Stimulated activated naive CD4-positive, alpha-beta T cell treated with Interleukin-2 at 50 U/mL for 16 hours (primary cell): ENCODE results near the gene WFDC1.
A peak's percentile ranks its signal among the peaks of the same experiment; 100 is the strongest.

Experiments used
- DNase-seq: peaks from one replicate; lab custom pipeline; 2025; lab: John Stamatoyannopoulos, UW

Gene WFDC1

GRCh38 chr16:84272740-84273320 is 21.8 kb upstream of the WFDC1 start:
- DNase-seq: no peak

DNA sequence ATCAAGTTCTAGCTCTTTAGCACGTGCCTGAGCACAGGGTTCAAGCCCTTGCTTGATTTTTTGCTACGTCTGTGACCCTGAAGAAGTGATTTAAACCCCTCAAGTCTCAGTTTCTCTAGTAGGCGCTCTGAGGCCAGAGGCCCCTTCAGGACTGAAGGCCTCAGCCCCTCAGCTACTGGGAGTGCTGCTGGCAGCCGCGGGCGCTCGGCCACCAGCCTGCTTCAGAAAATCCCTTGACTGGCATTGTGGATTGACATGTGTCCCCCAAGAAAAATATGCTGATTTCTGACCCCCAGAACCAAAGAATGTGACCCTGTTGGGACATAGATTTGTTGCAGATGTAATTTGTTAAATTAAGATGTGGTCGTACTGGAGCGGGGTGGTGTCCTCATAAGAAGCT is 20.2 kb upstream of the WFDC1 start:
- DNase-seq: no peak

DNA sequence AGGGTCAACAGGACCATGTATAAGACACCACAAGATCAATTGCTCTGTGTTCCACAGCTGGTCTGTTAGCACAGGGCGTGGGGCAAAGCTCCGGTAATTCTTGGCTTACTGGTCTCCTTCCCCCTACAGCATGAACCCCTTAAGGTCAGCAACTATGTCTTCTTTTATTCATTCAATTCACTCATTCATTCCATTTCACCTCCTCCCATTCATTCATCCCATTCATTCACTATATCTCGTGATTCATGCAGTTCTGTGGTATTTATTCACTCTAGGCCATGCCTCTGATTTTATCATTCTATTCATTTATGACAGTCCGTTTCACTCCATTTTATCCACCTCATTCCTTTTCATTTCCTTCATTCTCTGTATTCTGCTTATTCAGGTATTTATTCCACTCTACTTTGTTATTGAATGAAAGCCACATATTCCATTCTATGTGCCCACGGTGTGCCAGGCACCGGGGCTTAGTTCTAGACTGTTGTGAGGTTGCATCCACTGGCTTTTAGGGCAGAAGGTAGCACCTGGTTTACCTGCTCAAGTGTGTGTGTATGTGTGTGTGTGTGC is 19.0 kb upstream of the WFDC1 start:
- no peak for DNase-seq

- DNase-seq: peak; percentile 47
These were observed 17.3 kb upstream of the WFDC1 start for GRCh38 chr16:84277244-84277823.

DNA sequence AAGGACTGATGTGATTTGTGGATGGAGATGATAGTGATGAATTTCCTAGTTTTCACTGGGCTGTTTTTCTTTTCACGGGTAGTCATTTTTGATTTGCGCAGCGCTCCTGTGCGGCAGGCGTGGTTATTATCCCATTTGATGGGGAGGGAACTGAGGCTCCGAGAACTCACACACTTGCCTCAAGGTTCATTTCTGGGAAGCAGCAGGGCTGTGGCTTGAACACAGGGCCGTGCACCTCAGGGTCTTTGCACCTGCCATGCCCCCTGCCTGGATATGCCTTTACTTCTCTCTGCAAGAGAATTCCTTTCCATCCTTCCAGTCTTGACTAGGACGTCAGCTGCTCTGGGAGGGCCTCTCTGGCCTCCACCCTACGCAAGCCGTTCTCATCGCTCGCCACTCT is 16.3 kb upstream of the WFDC1 start:
- no peak for DNase-seq

DNA sequence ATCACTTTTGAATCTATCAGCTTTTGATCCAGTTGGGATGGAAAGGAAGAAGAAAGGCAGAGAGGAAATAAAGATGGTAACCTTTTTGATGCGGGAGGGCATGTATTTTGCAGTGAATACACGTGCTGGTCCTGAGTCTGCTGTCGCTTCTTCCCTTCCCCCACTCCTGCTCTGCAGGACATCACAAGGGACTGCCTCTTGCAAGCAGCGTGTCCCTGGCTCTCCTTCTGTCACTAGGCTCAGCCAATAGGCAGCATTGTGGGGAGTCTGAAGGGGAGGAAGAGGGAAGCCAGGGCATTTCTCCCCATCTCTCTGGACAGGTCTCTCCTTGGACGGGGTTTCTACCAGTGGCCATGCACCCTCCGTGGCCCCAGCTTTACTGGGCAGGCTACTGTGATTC is 15.7 kb upstream of the WFDC1 start:
- DNase-seq: no peak

- no peak for DNase-seq
These were observed 14.8 kb upstream of the WFDC1 start for GRCh38 chr16:84279881-84280280.

- DNase-seq: no peak
These were observed 13.6 kb upstream of the WFDC1 start for GRCh38 chr16:84281074-84281473.

GRCh38 chr16:84282533-84282932 is 12.1 kb upstream of the WFDC1 start:
- DNase-seq: no peak

DNA sequence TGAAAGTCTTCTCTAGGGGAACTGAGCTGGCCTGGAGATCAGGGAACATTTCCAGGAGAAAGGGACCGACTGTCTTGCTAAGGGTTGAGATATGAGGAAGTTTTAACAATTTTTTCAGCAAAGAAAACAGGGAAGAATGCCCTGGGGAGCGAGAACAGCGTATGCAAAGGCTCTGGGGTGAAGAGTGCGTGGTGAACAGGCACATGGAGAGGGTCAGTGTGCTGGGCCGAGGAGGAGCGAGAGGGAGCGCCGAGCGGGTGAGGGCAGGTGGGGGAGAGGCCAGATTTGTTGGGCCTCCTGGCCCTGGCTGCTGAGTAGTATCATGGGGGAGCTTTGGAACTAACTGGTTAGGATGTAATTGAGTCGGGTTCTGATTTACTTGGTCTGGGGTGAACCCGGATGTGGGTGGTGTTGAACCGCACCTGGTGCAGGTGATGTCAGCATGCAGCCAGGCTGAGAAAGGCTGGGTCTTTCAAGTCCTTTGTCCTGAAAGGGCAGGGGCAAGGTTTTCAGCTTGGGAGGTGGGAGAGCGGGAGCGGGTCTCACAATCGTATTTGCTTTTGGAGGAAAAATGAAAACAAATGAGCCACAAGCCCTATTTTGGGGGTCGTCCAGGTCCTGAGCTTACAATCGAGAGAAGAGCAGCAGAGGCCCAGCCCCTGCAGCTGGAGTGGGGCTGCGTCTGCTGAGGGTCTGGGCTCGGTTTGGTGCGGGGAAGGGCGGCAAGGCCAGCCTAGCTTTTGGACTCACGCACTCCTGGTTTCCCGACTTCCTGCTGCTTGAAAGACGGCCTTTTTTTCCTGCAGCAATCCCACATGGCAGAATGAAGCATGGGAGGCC is 11.1 kb upstream of the WFDC1 start:
- DNase-seq: no peak

DNA sequence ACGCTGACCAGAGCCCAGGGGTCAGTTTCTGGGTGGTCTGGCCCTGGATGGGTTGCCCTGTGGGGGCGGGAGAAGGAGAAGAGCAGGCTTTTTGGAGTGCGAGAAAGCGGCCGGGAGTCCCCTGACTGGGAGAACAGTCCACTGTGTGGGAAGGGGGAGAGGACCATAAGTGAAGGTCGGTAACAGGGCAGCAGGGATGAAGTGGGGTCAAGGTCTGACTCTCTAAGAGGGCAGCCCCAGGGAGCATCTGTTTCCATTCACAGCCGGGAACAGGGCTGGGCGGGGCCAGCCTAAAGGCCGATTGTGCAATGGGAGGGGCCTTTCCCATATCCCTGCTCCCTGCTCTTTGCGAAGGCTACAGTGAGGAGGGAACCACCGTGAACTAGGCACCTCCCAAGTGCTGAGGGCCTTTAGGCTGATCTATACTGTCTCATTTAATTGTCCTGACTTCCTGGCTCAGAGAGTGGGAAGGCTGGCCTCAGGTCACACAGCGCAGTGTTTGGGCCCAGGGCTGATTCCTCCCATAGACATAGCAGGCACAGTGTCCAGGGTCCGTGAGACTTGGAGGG is 10.4 kb upstream of the WFDC1 start:
- DNase-seq: no peak

- DNase-seq: no peak
These were observed 8.0 kb upstream of the WFDC1 start for GRCh38 chr16:84286578-84287240.

DNA sequence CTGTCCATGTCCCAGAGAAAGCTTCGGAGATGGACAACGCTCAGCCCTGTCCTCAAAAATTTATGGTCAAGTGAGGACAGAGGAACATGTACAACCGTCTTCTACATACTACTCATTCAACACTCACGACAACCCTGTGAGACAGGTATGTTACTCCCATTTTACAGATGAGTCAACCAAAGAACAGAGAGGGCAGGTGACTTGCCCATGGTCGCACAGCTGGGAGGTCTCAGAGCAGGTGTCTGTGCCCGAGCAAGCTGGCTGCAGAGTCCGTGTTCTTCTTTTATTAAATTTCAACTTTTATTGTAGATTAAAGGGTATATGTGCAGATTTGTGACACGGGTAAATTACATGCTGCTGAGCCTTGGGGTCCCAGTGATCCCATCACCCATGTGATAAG is 5.8 kb upstream of the WFDC1 start:
- no peak for DNase-seq

DNA sequence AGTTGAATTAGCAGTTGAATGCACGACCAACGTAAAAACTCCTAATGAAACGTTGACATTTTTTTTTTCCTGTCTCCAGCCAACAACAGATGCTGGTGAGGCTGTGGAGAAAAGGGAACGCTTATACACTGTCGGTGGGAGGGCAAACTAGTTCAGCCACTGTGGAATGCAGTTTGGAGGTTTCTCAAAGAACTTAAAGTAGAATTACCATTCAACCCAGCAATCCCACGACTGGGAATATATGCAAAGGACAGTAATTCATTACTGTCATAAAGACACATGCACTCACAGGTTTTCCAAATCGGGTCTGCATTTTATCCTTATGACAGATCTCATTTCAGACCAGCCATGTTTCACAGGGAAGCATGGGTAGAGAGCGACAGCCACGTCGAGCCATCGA is 3.5 kb upstream of the WFDC1 start:
- DNase-seq: no peak

DNA sequence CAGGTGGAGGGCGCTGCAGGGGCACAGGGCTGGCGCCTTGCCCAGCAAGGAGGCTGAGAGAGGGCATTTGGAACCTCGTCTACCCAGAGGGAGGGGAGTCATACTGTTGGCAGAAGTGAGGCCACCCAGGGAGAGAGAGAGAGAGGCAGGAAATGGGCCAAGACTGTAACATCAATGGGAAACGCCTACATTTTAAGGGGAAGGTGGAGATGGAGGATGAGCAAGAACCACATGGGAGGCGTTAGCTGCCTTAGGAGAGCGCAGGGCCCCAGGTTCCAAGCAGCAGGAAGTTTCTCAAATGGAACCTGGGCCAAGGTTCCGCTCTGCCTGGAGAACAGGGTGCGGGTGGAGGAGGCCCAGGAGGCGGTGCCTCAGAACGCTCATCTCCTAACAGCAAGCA is 2.7 kb upstream of the WFDC1 start:
- no peak for DNase-seq

DNA sequence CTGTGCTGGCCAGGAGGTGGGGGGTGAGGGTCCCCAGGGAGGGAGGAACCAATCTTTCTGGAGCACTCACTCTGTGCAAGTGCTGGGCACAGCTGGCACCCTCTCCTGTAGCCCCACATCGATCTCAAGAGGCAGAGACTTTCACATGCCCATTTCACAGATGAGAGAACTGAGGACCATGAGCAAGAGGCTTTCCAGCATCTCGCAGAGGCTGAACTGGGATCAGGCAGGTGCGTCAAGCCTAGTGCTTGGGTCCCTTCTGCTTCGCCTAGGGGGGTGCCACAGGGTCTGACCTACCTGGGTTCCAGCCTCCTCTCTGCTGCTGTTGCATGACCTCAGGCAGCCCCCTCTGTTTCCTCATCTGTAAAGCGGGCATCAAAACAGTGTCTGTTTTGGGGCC is 1.3 kb upstream of the WFDC1 start:
- DNase-seq: no peak

DNA sequence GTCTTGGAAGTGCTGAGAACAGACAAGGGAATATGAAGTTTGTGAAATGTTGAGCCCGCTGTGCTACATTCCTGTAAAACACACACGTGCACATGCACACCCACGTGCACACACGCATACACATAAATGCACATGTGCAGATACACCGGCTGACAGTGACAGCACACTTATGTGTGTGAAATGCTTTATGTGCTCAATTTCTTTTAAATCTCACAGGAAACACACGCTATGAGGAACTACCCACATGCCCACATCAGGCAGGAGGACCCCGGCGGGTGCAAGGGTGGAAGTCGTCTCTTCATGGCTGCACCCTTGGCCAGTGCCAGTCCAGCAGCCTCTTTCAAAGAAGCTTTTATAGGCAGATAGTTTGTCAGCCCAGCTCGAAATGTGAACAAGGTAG is 561 bp upstream of the WFDC1 start:
- no peak for DNase-seq

DNA sequence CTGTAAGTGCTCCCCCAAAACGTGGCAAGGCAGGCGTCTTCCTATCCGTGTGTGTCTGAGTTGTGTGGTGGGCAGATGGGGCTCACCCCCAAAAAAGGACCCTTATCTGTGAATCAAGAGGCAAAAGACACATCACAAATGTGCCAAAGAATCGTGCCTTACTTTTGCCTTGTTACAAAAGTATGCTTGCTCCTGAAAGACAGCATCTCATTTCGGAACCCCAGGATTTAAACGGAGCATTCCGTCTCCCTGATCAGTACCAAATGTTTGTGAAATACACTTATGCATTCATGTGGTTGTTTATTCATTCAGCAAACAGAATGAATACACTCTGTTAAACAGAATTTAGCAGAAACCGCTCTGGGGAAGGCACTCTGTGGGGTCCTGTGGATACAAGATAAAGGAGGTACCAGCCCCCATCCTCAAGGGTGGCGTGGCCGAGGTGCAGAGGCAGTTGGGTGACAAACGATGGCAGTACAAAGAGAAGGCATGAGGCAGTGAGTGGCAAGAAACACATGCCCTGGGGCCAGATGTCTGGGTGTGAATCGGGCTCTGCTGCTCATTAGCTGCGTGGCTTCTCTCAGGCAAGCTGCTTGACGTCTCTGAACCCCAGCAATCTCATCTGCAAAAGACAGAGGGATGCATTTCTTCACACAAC is 654 bp downstream of the WFDC1 start:
- DNase-seq: no peak

GRCh38 chr16:84298376-84298899 is 3.8 kb downstream of the WFDC1 start:
- no peak for DNase-seq

DNA sequence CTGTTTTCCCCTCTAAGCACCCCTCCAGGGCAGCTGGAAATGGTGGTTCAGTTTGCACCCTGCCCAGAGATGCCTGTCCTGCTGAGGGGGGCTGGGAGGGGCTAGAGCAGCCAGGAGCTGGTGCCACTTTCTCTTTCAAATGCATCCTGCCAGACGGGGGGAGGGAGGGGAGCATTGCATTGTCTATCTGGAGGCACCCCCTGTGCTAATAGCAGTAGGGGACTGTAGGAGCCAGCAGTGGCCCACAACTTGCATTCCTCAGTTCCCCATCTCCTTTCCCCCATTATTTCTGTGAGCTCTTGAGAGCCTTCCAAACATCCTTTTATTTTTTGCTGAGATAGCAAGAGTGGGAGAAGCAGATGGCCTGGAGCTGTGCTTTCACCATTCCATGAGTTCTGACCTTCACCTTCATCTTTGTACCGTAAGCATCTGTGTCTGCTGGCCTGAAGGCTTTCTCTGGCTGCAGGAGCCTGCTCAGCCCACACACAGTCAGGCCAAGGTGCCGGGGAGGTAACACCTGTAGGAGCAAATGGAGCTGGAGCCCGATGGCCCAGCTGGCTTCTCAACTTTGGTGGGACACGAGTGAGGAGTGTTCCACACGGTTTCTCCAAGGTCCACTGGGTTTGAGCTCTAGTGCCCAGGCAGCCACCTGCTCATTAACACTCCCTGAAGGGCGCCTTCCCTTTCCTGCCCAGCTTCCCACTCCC is 5.2 kb downstream of the WFDC1 start:
- no peak for DNase-seq
